ENCODE measurements around the gene TMEM143.

DNA sequence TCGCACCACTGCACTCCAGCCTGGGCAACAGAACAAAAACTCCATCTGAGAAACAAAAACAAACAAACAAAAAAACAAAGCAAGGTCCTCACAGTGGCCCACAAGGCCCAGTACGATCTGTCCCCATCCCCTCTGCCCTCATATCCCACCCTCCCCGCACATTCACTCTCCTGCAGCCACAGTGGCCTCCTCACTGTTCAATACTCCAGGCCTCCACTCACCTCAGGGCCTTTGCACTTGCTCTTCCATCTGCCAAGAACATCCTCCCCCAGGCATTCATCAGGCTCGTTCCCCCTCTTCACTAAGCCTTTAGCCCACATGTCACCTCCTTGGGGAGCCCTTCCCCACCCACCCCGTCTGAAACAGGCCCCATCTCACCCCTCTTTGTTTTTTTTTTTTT, 4.6 kb downstream of the TMEM143 start:
- TF ChIP-seq, protein P1, sequence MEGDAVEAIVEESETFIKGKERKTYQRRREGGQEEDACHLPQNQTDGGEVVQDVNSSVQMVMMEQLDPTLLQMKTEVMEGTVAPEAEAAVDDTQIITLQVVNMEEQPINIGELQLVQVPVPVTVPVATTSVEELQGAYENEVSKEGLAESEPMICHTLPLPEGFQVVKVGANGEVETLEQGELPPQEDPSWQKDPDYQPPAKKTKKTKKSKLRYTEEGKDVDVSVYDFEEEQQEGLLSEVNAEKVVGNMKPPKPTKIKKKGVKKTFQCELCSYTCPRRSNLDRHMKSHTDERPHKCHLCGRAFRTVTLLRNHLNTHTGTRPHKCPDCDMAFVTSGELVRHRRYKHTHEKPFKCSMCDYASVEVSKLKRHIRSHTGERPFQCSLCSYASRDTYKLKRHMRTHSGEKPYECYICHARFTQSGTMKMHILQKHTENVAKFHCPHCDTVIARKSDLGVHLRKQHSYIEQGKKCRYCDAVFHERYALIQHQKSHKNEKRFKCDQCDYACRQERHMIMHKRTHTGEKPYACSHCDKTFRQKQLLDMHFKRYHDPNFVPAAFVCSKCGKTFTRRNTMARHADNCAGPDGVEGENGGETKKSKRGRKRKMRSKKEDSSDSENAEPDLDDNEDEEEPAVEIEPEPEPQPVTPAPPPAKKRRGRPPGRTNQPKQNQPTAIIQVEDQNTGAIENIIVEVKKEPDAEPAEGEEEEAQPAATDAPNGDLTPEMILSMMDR (IDR thresholded peaks at IDR 0.05; ENCODE audit: low read depth, low read length, poor library complexity, severe bottlenecking), result no peak
- TF ChIP-seq EZH2phosphoT487 (IDR thresholded peaks at IDR 0.05; ENCODE audit: borderline replicate concordance, low read length), result no peak
